Measurements from ENCODE around the gene OTULIN. TPM values are rescaled to one million over a fixed set of nuclear protein-coding genes. Genes with fewer than 3 reads are reported as not detected.

OTULIN gene
- total RNA-seq, 1 donor from 2014 or later = 96.5 TPM

GRCh38 chr5:14674983-14675854 lies 10.7 kb downstream of the OTULIN start:
- peaks cover 88% of the 10 kb centered on the region for H3K4me1 Mint-ChIP-seq
- ChIA-PET CTCF (interaction anchor here (0.7 to 2.1 kb wide), 4 partner anchors 9 to 317 kb away, joined by 3 to 6 read pairs (median 4); no protein-coding TSS in a partner anchor), POLR2A (interaction anchor here (0.6 to 1.0 kb wide), 5 partner anchors 9 to 341 kb away, joined by 3 read pairs; partner anchors contain the start of gene OTULIN)
- peak overlapping the region; percentile 86 for H3K27ac Mint-ChIP-seq
- H3K4me3 Mint-ChIP-seq = peak overlapping the region; percentile 76
- intact Hi-C loops (cut with micrococcal nuclease) = no loop called here
- DNase-seq (no peak), ATAC-seq (ENCODE audit: low read depth) (no peak)
- no peaks in the 10 kb centered on the region for H3K9me3 Mint-ChIP-seq
- H3K36me3 Mint-ChIP-seq (ENCODE audit: low read depth) = peaks cover 55% of the 10 kb centered on the region
- TF ChIP-seq, protein P1, sequence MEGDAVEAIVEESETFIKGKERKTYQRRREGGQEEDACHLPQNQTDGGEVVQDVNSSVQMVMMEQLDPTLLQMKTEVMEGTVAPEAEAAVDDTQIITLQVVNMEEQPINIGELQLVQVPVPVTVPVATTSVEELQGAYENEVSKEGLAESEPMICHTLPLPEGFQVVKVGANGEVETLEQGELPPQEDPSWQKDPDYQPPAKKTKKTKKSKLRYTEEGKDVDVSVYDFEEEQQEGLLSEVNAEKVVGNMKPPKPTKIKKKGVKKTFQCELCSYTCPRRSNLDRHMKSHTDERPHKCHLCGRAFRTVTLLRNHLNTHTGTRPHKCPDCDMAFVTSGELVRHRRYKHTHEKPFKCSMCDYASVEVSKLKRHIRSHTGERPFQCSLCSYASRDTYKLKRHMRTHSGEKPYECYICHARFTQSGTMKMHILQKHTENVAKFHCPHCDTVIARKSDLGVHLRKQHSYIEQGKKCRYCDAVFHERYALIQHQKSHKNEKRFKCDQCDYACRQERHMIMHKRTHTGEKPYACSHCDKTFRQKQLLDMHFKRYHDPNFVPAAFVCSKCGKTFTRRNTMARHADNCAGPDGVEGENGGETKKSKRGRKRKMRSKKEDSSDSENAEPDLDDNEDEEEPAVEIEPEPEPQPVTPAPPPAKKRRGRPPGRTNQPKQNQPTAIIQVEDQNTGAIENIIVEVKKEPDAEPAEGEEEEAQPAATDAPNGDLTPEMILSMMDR (IDR thresholded peaks at IDR 0.05) = no peak
- no peaks in the 10 kb centered on the region for H3K27me3 Mint-ChIP-seq

DNA sequence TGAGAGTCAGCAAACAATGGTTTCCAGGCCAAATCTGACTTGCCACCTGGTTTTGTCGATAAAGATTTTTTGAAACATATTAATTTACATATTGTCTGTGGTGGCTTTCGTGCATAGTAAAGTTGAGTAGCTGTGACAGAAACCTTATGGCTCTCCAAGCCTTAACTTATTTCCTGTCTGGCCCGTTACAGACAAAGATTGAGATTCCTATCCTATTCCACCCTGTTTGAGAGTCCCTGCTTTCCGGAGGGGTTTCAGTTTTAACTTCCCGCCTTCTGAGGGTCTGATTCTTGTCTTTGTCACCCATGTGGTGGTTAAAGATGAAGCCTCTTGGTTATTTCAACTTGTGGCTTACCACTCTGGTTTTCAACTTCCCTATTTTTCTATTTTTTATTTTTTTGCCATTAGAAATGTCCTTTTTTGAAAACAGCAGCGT lies 11.4 kb downstream of the OTULIN start:
- ATAC-seq (ENCODE audit: low read depth) (peak; percentile 53), DNase-seq (no peak)
- peak overlapping the region; percentile 76 for H3K4me3 Mint-ChIP-seq
- peaks cover 90% of the 10 kb centered on the region for H3K4me1 Mint-ChIP-seq
- CTCF ChIA-PET = interaction anchor here (0.7 to 2.1 kb wide), 2 partner anchors 9 to 27 kb away, joined by 3 to 5 read pairs; no protein-coding TSS in a partner anchor
- intact Hi-C loops (cut with micrococcal nuclease) = loop anchor here (1.0 to 2.0 kb wide), 3 partner anchors 9 to 133 kb away; no protein-coding TSS in a partner anchor
- POLR2A ChIA-PET = interaction anchor here (0.6 to 1.0 kb wide), 5 partner anchors 9 to 463 kb away, joined by 3 read pairs; partner anchors contain the start of gene OTULIN
- TF ChIP-seq, protein P1 (IDR thresholded peaks at IDR 0.05) = no peak
- H3K36me3 Mint-ChIP-seq (ENCODE audit: low read depth) = peaks cover 62% of the 10 kb centered on the region
- H3K27me3 Mint-ChIP-seq = no peaks in the 10 kb centered on the region
- H3K9me3 Mint-ChIP-seq = no peaks in the 10 kb centered on the region
- peak overlapping the region; percentile 86 for H3K27ac Mint-ChIP-seq

DNA sequence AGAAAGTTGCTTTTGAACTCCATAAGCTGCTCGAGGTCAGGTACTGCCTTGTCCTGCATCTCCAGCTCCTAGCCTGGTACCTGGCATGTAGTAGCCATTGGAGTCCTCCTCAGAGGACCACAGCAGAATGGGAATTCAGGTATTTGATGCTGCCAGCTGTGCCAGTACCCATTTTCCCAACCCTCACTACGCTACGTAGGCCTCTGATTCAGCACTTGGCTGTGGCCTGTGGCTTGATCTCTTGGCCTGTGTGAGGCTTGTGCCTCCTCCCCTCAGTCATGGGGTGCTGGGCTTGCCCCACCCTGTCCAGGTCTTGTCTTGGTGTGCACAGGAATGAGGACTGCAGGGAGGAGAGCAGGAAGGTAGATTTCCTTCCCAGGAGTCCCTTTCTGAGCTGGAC lies 11.8 kb downstream of the OTULIN start:
- Mint-ChIP-seq H3K9me3 (no peaks in the 10 kb centered on the region), H3K36me3 (ENCODE audit: low read depth) (peaks cover 65% of the 10 kb centered on the region), H3K27me3 (no peaks in the 10 kb centered on the region), H3K4me3 (peak overlapping the region; percentile 76), H3K4me1 (peaks cover 86% of the 10 kb centered on the region), H3K27ac (peak overlapping the region; percentile 86)
- intact Hi-C loops (cut with micrococcal nuclease) = loop anchor here (1.0 to 2.0 kb wide), 3 partner anchors 9 to 132 kb away; no protein-coding TSS in a partner anchor
- ATAC-seq (ENCODE audit: low read depth) (peak; percentile 53), DNase-seq (no peak)
- CTCF ChIA-PET = interaction anchor here (0.7 to 2.1 kb wide), 2 partner anchors 9 to 28 kb away, joined by 3 to 5 read pairs; no protein-coding TSS in a partner anchor
- TF ChIP-seq, protein P1 (IDR thresholded peaks at IDR 0.05) = no peak
- POLR2A ChIA-PET = interaction anchor here (0.6 to 1.0 kb wide), 5 partner anchors 9 to 464 kb away, joined by 3 read pairs; partner anchors contain the start of gene OTULIN

DNA sequence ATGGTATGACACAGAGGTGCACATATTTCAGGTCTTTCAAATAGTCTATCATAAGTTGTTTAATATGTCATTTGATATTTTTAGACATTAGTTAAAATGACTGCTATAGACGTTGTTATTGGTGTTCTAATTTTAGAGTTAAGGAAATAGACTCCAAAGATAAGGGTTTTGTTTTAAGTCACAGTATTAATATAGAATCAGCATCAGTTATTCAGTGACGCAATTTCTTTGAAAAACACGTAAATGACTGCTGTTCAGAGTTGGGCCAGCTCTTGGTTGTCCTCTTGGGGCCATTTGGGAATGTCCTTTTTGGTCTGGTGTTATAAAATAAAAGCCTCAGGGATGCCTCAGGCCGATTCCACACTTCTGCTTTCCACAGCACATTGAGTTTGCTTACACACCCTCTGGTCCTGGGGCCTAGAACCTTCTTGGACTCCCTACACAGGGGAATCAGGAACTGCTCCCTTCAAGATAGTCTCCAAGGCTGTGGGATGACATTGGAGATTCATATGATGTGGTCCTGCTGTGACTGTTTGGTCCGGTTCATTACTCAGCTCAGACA lies 14.3 kb downstream of the OTULIN start:
- no peaks in the 10 kb centered on the region for H3K9me3 Mint-ChIP-seq
- peak overlapping the region; percentile 74 for H3K27ac Mint-ChIP-seq
- H3K4me1 Mint-ChIP-seq = peaks cover 63% of the 10 kb centered on the region
- TF ChIP-seq, protein P1 (IDR thresholded peaks at IDR 0.05) = no peak
- POLR2A ChIA-PET = interaction anchor here (1.0 kb wide), 1 partner anchor 22 kb away, joined by 3 read pairs; no protein-coding TSS in a partner anchor
- ATAC-seq (ENCODE audit: low read depth) (peak; percentile 47), DNase-seq (no peak)
- no peaks in the 10 kb centered on the region for H3K27me3 Mint-ChIP-seq
- peaks cover 81% of the 10 kb centered on the region for H3K36me3 Mint-ChIP-seq (ENCODE audit: low read depth)
- CTCF ChIA-PET = interaction anchor here (1.7 to 2.5 kb wide), 2 partner anchors 11 to 30 kb away, joined by 7 to 10 read pairs; no protein-coding TSS in a partner anchor
- H3K4me3 Mint-ChIP-seq = peak overlapping the region; percentile 42
- intact Hi-C loops (cut with micrococcal nuclease) = no loop called here
